WTC11 (cell line): ENCODE measurements around the gene MB. TPM values are rescaled to one million over a fixed set of nuclear protein-coding genes. Genes with fewer than 3 reads are reported as not detected.

ENCODE experiments used
- ATAC-seq: fragments of 200-7000 bp; cut with Tn5 transposase; 2 replicates; pipeline ENCODE4 v1.10.0; 2021; ENCODE audit warnings: mild to moderate bottlenecking, moderate library complexity
- CTCF ChIA-PET: fragments of 300-600 bp; sonication (Branson Sonifier 250); formaldehyde crosslinking; loops from one replicate; lab custom pipeline; 2021; ENCODE audit warnings: antibody characterized with exemption; lab: Charles Lee
- POLR2A ChIA-PET: fragments of 350-600 bp; sonication (Branson Sonifier 250); formaldehyde crosslinking; loops from one replicate; lab custom pipeline; 2021; ENCODE audit warnings: antibody characterized with exemption; lab: Charles Lee
- DNase-seq: peaks from one replicate; pipeline ENCODE4 v3.0.0; 2021; ENCODE audit warnings: low spot score
- H3K27ac Mint-ChIP-seq: 2 replicates; pipeline ENCODE4 v1.8.0; 2021; ENCODE audit warnings: mixed read lengths
- H3K27me3 Mint-ChIP-seq: 2 replicates; pipeline ENCODE4 v1.8.0; 2021; ENCODE audit warnings: low read depth, mild to moderate bottlenecking, moderate library complexity, mixed read lengths
- H3K36me3 Mint-ChIP-seq: 2 replicates; pipeline ENCODE4 v1.8.0; 2021; ENCODE audit warnings: mixed read lengths
- H3K4me1 Mint-ChIP-seq: 2 replicates; pipeline ENCODE4 v1.8.0; 2022; ENCODE audit warnings: mixed read lengths
- H3K4me3 Mint-ChIP-seq: 2 replicates; pipeline ENCODE4 v1.8.0; 2021; ENCODE audit warnings: mild to moderate bottlenecking, moderate library complexity, mixed read lengths
- H3K9me3 Mint-ChIP-seq: 2 replicates; pipeline ENCODE4 v1.8.0; 2021; ENCODE audit warnings: mixed read lengths
- ATF6 ChIP-seq: sonication (generic); formaldehyde crosslinking; IDR thresholded peaks from 2 replicates; pipeline ENCODE4 v1.8.1; 2023; ENCODE audit warnings: mild to moderate bottlenecking, missing genetic modification reagents
- CDX4 ChIP-seq: fragments of 250-450 bp; sonication (Bioruptor Pico); IDR thresholded peaks from 2 replicates; pipeline ENCODE4 v1.9.0; 2021; ENCODE audit warnings: moderate library complexity, mild to moderate bottlenecking, inconsistent platforms, borderline replicate concordance
- CREB1 ChIP-seq: sonication (generic); formaldehyde crosslinking; IDR thresholded peaks from 2 replicates; pipeline ENCODE4 v1.8.0; 2023; ENCODE audit warnings: mild to moderate bottlenecking, missing genetic modification reagents
- CREM ChIP-seq: sonication (generic); formaldehyde crosslinking; IDR thresholded peaks from 2 replicates; pipeline ENCODE4 v1.8.1; 2022; ENCODE audit warnings: mild to moderate bottlenecking, missing genetic modification reagents, moderate library complexity
- E2F4 ChIP-seq: sonication (generic); formaldehyde crosslinking; IDR thresholded peaks from 2 replicates; pipeline ENCODE4 v1.8.1; 2022; ENCODE audit warnings: low read depth, mild to moderate bottlenecking, moderate library complexity, missing genetic modification reagents, borderline replicate concordance
- E2F5 ChIP-seq: sonication (generic); formaldehyde crosslinking; IDR thresholded peaks from 2 replicates; pipeline ENCODE4 v1.8.1; 2022; ENCODE audit warnings: mild to moderate bottlenecking, moderate library complexity, missing genetic modification reagents
- EMX1 ChIP-seq: fragments of 250-450 bp; sonication (Bioruptor Pico); IDR thresholded peaks from 2 replicates; pipeline ENCODE4 v1.8.0; 2021; ENCODE audit warnings: mild to moderate bottlenecking
- FOXP1 ChIP-seq: sonication (generic); formaldehyde crosslinking; IDR thresholded peaks from 2 replicates; pipeline ENCODE4 v1.8.0; 2022; ENCODE audit warnings: missing genetic modification reagents, mild to moderate bottlenecking, moderate library complexity, borderline replicate concordance
- IRF1 ChIP-seq: sonication (generic); formaldehyde crosslinking; IDR thresholded peaks from 2 replicates; pipeline ENCODE4 v1.8.0; 2023; ENCODE audit warnings: missing genetic modification reagents
- JAZF1 ChIP-seq: fragments of 250-450 bp; sonication (Bioruptor Pico); IDR thresholded peaks from 2 replicates; pipeline ENCODE4 v1.9.0; 2021; ENCODE audit warnings: moderate library complexity, mild to moderate bottlenecking, inconsistent platforms
- MAX ChIP-seq: sonication (generic); formaldehyde crosslinking; IDR thresholded peaks from 2 replicates; pipeline ENCODE4 v1.8.0; 2022; ENCODE audit warnings: mild to moderate bottlenecking, missing genetic modification reagents
- MXD4 ChIP-seq: fragments of 250-450 bp; sonication (Bioruptor Pico); IDR thresholded peaks from 2 replicates; pipeline ENCODE4 v1.8.0; 2021; ENCODE audit warnings: mild to moderate bottlenecking, moderate library complexity, borderline replicate concordance
- NR1H2 ChIP-seq: sonication (generic); formaldehyde crosslinking; IDR thresholded peaks from 2 replicates; pipeline ENCODE4 v1.9.0; 2021; ENCODE audit warnings: mild to moderate bottlenecking, moderate library complexity, missing genetic modification reagents
- PRDM15 ChIP-seq: sonication (generic); formaldehyde crosslinking; IDR thresholded peaks from 2 replicates; pipeline ENCODE4 v1.8.0; 2022; ENCODE audit warnings: missing genetic modification reagents
- ZBTB21 ChIP-seq: sonication (generic); formaldehyde crosslinking; IDR thresholded peaks from 2 replicates; pipeline ENCODE4 v1.8.1; 2023; ENCODE audit warnings: mild to moderate bottlenecking, missing genetic modification reagents, borderline replicate concordance
- ZNF281 ChIP-seq: sonication (generic); formaldehyde crosslinking; IDR thresholded peaks from 2 replicates; pipeline ENCODE4 v1.8.0; 2023; ENCODE audit warnings: mild to moderate bottlenecking, missing genetic modification reagents
- ZNF416 ChIP-seq: fragments of 250-450 bp; sonication (Bioruptor Pico); IDR thresholded peaks from 2 replicates; pipeline ENCODE4 v1.9.0; 2021; ENCODE audit warnings: mild to moderate bottlenecking, inconsistent platforms
- ZNF423 ChIP-seq: fragments of 250-450 bp; sonication (Bioruptor Pico); IDR thresholded peaks from 2 replicates; pipeline ENCODE4 v2.1.2; 2022; ENCODE audit warnings: mild to moderate bottlenecking, moderate library complexity
- ZNF671 ChIP-seq: fragments of 250-450 bp; sonication (Bioruptor Pico); IDR thresholded peaks from 2 replicates; pipeline ENCODE4 v1.8.0; 2021; ENCODE audit warnings: mild to moderate bottlenecking
- total RNA-seq: library from RNA; stranded (reverse); gene quantifications from 3 replicates; pipeline ENCODE4 v1.2.3, GENCODE V29; 2021

Gene MB
- total RNA-seq, 1 experiment from 2014 or later, result 0.50 TPM

- TF ChIP-seq ATF6 (CRISPR knock-in tag) (no peak), PRDM15 (CRISPR knock-in tag) (no peak), JAZF1 (no peak), EMX1 (CRISPR knock-in tag) (no peak), CDX4 (CRISPR knock-in tag) (no peak)
These were observed 36.1 kb downstream of the MB start (continued) for GRCh38 chr22:35581023-35581413.

GRCh38 chr22:35580351-35581022, 36.6 kb downstream of the MB start:
- ATAC-seq (no peak), DNase-seq (no peak)
- H3K27ac Mint-ChIP-seq, result no peak overlapping the region
- no peaks in the 10 kb centered on the region for H3K36me3 Mint-ChIP-seq
- H3K27me3 Mint-ChIP-seq, result no peaks in the 10 kb centered on the region
- no peaks in the 10 kb centered on the region for H3K9me3 Mint-ChIP-seq
- CTCF ChIA-PET, result interaction anchor here (0.6 to 1.6 kb wide), 3 partner anchors 106 to 150 kb away, joined by 3 to 7 read pairs (median 4); no protein-coding TSS in a partner anchor
- no peak for TF ChIP-seq CREB1 (CRISPR knock-in tag)
- TF ChIP-seq EMX1 (CRISPR knock-in tag), result no peak
- no peak for TF ChIP-seq ZNF423
- TF ChIP-seq ZNF281 (CRISPR knock-in tag), result no peak
- TF ChIP-seq MAX (CRISPR knock-in tag), result no peak
- no peak for TF ChIP-seq ATF6 (CRISPR knock-in tag)
- no peak for TF ChIP-seq FOXP1 (CRISPR knock-in tag)
- TF ChIP-seq E2F5 (CRISPR knock-in tag), result no peak
- TF ChIP-seq MXD4 (CRISPR knock-in tag), result no peak
- TF ChIP-seq ZBTB21, result no peak
- TF ChIP-seq IRF1, result no peak
- no peak for TF ChIP-seq ZNF416 (CRISPR knock-in tag)
- no peak for TF ChIP-seq CREM
- TF ChIP-seq E2F4, result no peak
- no peak for TF ChIP-seq ZNF671 (CRISPR knock-in tag)
- TF ChIP-seq NR1H2 (CRISPR knock-in tag), result no peak
- POLR2A ChIA-PET, result interaction anchor here (1.2 kb wide), 1 partner anchor 13 kb away, joined by 3 read pairs; no protein-coding TSS in a partner anchor
- no peaks in the 10 kb centered on the region for H3K4me1 Mint-ChIP-seq
- H3K4me3 Mint-ChIP-seq, result no peak overlapping the region
